Prostate gland (tissue), 2 donors: ENCODE measurements around the gene KIF2C.

Experiments used
- POLR2A ChIP-seq: fragments of 450-650 bp; IDR thresholded peaks from one replicate; pipeline ENCODE4 v1.6.1; 2016; ENCODE audit warnings: antibody characterized with exemption, mild to moderate bottlenecking
- TF ChIP-seq, protein P1 (sequence below), 4 experiments: fragments of 200-600 bp in 2 of 4; fragments of 450-650 bp in 2 of 4; sonication (generic) in 2 of 4; IDR thresholded peaks; 1 replicate in 3 of 4; 2 replicates in 1 of 4; pipeline ENCODE4 v1.5.1; 2016 to 2019; ENCODE audit warnings: antibody characterized with exemption in 4 of 4, mild to moderate bottlenecking in 2 of 4, moderate library complexity in 2 of 4

DNA sequence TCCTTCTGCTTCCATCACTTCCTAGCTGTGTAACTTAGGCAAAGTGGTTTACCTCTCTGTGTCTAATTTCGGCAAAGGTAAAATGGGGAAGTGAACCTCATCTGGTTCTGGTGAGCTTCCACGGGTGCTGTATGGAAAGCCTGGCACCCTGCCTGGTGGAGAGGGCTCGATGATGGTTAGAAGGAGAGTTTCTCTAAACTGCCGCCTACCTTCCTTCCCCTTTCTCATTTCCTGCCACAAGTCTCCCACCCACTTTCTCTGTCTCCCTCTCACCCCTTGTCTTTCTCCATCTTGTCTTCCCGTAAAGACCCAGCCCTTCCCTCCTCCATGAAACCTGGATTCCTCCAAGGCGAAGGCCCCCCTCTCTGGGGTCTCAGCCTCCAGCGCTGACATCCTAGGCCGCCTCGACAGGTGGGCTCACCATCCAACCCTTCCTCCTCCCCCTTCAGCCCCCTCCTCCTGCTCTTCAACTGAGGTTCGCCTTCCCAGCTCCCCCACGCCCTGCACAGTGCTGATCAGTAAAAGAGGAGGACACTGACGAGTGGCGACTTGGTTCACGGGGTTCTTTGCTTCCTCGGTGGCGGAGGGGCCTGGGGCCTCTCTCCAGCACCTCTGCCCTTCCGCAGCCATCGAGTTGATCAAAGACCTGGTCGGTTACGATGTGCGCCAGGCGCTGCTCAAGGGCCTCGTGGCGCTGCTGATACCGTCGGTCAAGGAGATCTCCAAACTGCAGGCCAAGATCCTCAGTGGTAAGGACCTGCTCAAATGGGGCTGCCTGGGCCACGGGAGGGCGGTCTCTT, 15.9 kb upstream of the KIF2C start:
- TF ChIP-seq POLR2A = no peak
- TF ChIP-seq, protein P1, sequence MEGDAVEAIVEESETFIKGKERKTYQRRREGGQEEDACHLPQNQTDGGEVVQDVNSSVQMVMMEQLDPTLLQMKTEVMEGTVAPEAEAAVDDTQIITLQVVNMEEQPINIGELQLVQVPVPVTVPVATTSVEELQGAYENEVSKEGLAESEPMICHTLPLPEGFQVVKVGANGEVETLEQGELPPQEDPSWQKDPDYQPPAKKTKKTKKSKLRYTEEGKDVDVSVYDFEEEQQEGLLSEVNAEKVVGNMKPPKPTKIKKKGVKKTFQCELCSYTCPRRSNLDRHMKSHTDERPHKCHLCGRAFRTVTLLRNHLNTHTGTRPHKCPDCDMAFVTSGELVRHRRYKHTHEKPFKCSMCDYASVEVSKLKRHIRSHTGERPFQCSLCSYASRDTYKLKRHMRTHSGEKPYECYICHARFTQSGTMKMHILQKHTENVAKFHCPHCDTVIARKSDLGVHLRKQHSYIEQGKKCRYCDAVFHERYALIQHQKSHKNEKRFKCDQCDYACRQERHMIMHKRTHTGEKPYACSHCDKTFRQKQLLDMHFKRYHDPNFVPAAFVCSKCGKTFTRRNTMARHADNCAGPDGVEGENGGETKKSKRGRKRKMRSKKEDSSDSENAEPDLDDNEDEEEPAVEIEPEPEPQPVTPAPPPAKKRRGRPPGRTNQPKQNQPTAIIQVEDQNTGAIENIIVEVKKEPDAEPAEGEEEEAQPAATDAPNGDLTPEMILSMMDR (IDR thresholded peaks at IDR 0.05) = no peak
